Osteoblast (primary cell): ENCODE measurements around the gene REPS1. TPM values are rescaled to one million over a fixed set of nuclear protein-coding genes. Genes with fewer than 3 reads are reported as not detected.
A peak's percentile ranks its signal among the peaks of the same experiment; 100 is the strongest.

Source experiments
- DNase-seq: peaks from one replicate; pipeline ENCODE4 v3.0.0; 2011; ENCODE audit warnings: low spot score, mixed read lengths; ENCODE audit not compliant: insufficient read length; ENCODE audit errors: missing footprints
- H2AFZ ChIP-seq: 2 replicates; pipeline ENCODE4 v1.6.0; 2011; ENCODE audit warnings: mild to moderate bottlenecking, low read length
- H3K27ac ChIP-seq: 2 replicates; pipeline ENCODE4 v1.5.1; 2011; ENCODE audit warnings: mild to moderate bottlenecking, low read depth, low read length, moderate library complexity
- H3K27me3 ChIP-seq: 2 replicates; pipeline ENCODE4 v1.6.0; 2012; ENCODE audit warnings: mild to moderate bottlenecking, control low read depth, inconsistent platforms, low read length, moderate library complexity; ENCODE audit not compliant: insufficient read depth
- H3K36me3 ChIP-seq: 2 replicates; pipeline ENCODE4 v1.5.1; 2011; ENCODE audit warnings: mild to moderate bottlenecking, low read length, control low read depth, moderate library complexity; ENCODE audit not compliant: insufficient read depth
- H3K4me1 ChIP-seq: 2 replicates; pipeline ENCODE4 v1.5.1; 2011; ENCODE audit warnings: mild to moderate bottlenecking, low read length, control low read depth, moderate library complexity; ENCODE audit not compliant: insufficient read depth
- H3K4me2 ChIP-seq: 2 replicates; pipeline ENCODE4 v1.6.0; 2011; ENCODE audit warnings: mild to moderate bottlenecking, low read length; ENCODE audit not compliant: insufficient read depth
- H3K4me3 ChIP-seq: fragments of 200-600 bp; sonication (generic); 3 replicates; pipeline ENCODE4 v1.5.1; 2012; ENCODE audit warnings: mild to moderate bottlenecking, low read length, inconsistent platforms; ENCODE audit not compliant: insufficient read depth
- H3K79me2 ChIP-seq: 2 replicates; pipeline ENCODE4 v1.6.0; 2012; ENCODE audit warnings: mild to moderate bottlenecking, low read length, control low read depth, inconsistent platforms; ENCODE audit not compliant: insufficient read depth
- H3K9me3 ChIP-seq: 2 replicates; pipeline ENCODE4 v1.5.1; 2011; ENCODE audit warnings: low read depth, low read length, control low read depth
- H4K20me1 ChIP-seq: 2 replicates; pipeline ENCODE4 v1.6.0; 2012; ENCODE audit warnings: mild to moderate bottlenecking, low read length, control low read depth; ENCODE audit not compliant: insufficient read depth
- total RNA-seq: library from RNA; depleted of rRNA; stranded (reverse); fragments of >200 nt; gene quantifications from 2 replicates; pipeline ENCODE4 v1.2.3, GENCODE V29; 2012
- TF ChIP-seq, protein P1 (sequence below): IDR thresholded peaks from 2 replicates; pipeline ENCODE4 v1.5.1; 2011; ENCODE audit warnings: mild to moderate bottlenecking, low read depth, low read length, moderate library complexity; ENCODE audit errors: extremely low read depth

REPS1 gene
- total RNA-seq, 1 donor, result 43.1 TPM

GRCh38 chr6:138948546-138949179 is 39.4 kb downstream of the REPS1 start:
- Histone ChIP-seq H3K4me3 (no peak overlapping the region), H3K79me2 (peaks cover 69% of the 10 kb centered on the region), H3K36me3 (peaks cover 18% of the 10 kb centered on the region), H3K9me3 (no peaks in the 10 kb centered on the region), H3K27ac (no peak overlapping the region), H4K20me1 (no peaks in the 10 kb centered on the region), H3K4me1 (peaks cover 11% of the 10 kb centered on the region), H3K4me2 (no peak overlapping the region), H3K27me3 (no peaks in the 10 kb centered on the region), H2AFZ (no peak overlapping the region)
- TF ChIP-seq, protein P1, sequence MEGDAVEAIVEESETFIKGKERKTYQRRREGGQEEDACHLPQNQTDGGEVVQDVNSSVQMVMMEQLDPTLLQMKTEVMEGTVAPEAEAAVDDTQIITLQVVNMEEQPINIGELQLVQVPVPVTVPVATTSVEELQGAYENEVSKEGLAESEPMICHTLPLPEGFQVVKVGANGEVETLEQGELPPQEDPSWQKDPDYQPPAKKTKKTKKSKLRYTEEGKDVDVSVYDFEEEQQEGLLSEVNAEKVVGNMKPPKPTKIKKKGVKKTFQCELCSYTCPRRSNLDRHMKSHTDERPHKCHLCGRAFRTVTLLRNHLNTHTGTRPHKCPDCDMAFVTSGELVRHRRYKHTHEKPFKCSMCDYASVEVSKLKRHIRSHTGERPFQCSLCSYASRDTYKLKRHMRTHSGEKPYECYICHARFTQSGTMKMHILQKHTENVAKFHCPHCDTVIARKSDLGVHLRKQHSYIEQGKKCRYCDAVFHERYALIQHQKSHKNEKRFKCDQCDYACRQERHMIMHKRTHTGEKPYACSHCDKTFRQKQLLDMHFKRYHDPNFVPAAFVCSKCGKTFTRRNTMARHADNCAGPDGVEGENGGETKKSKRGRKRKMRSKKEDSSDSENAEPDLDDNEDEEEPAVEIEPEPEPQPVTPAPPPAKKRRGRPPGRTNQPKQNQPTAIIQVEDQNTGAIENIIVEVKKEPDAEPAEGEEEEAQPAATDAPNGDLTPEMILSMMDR, result no peak
- DNase-seq, result no peak

GRCh38 chr6:138948004-138948403 is 40.0 kb downstream of the REPS1 start:
- no peaks in the 10 kb centered on the region for H4K20me1 ChIP-seq
- no peak overlapping the region for H2AFZ ChIP-seq
- no peak for DNase-seq
- H3K79me2 ChIP-seq, result peaks cover 63% of the 10 kb centered on the region
- H3K4me3 ChIP-seq, result no peak overlapping the region
- no peaks in the 10 kb centered on the region for H3K27me3 ChIP-seq
- H3K4me1 ChIP-seq, result peaks cover 8% of the 10 kb centered on the region
- no peak overlapping the region for H3K27ac ChIP-seq
- peaks cover 22% of the 10 kb centered on the region for H3K36me3 ChIP-seq
- TF ChIP-seq, protein P1, result no peak
- no peaks in the 10 kb centered on the region for H3K9me3 ChIP-seq
- H3K4me2 ChIP-seq, result no peak overlapping the region

- Histone ChIP-seq H3K79me2 (peaks cover 40% of the 10 kb centered on the region), H3K36me3 (peaks cover 29% of the 10 kb centered on the region), H2AFZ (no peak overlapping the region), H3K4me3 (no peak overlapping the region), H3K27me3 (no peaks in the 10 kb centered on the region), H3K4me2 (no peak overlapping the region), H3K27ac (no peak overlapping the region), H3K4me1 (peaks cover 8% of the 10 kb centered on the region), H4K20me1 (no peaks in the 10 kb centered on the region), H3K9me3 (no peaks in the 10 kb centered on the region)
- no peak for DNase-seq
- TF ChIP-seq, protein P1, result no peak
Measured at GRCh38 chr6:138945354-138945753, 42.7 kb downstream of the REPS1 start.

- Histone ChIP-seq H2AFZ (no peak overlapping the region), H3K4me1 (peaks cover 8% of the 10 kb centered on the region), H3K36me3 (peaks cover 32% of the 10 kb centered on the region), H3K4me2 (no peak overlapping the region), H4K20me1 (no peaks in the 10 kb centered on the region), H3K9me3 (no peaks in the 10 kb centered on the region), H3K4me3 (no peak overlapping the region), H3K79me2 (peaks cover 32% of the 10 kb centered on the region), H3K27ac (peak overlapping the region; percentile 66), H3K27me3 (no peaks in the 10 kb centered on the region)
- DNase-seq, result no peak
- TF ChIP-seq, protein P1, result no peak
Measured at GRCh38 chr6:138944412-138944811, 43.6 kb downstream of the REPS1 start.
